GM12878 (cell line): ENCODE measurements around the gene CACNA2D4. TPM values are rescaled to one million over a fixed set of nuclear protein-coding genes. Genes with fewer than 3 reads are reported as not detected.

Experiments
- ATAC-seq: fragments of 200-7000 bp; cut with Tn5 transposase; 3 replicates; pipeline ENCODE4 v1.9.1; 2020; ENCODE audit warnings: mild to moderate bottlenecking, moderate library complexity
- BruUV-seq: library from RNA; stranded (reverse); fragments of 400-500 nt; replicated peaks from 2 replicates; lab custom pipeline; 2021; lab: Mats Ljungman, UMichigan
- CTCF ChIA-PET: fragments of 300-600 bp; sonication (Branson Sonifier 250); formaldehyde crosslinking; extraction: SDS; loops from one replicate; lab custom pipeline; 2021; ENCODE audit warnings: inconsistent platforms; lab: Yijun Ruan, JAX
- POLR2A ChIA-PET: fragments of 350-600 bp; formaldehyde crosslinking; extraction: SDS; loops from one replicate; lab custom pipeline; 2021; ENCODE audit warnings: inconsistent platforms; lab: Charles Lee
- RAD21 ChIA-PET: fragments of 300-600 bp; sonication (Branson Sonifier 250); formaldehyde crosslinking; loops from one replicate; lab custom pipeline; 2023; ENCODE audit warnings: antibody characterized with exemption; ENCODE audit not compliant: unreplicated experiment; lab: Charles Lee
- SMC1A ChIA-PET: fragments of 300-600 bp; sonication (Branson Sonifier 250); formaldehyde crosslinking; loops from one replicate; lab custom pipeline; 2023; ENCODE audit not compliant: unreplicated experiment, uncharacterized antibody; lab: Charles Lee
- DNase-seq: peaks from one replicate; pipeline ENCODE4 v3.0.0-alpha.2; 2011; ENCODE audit warnings: low read depth, low spot score
- FAIRE-seq: peaks from 3 replicates; lab custom pipeline; 2011; peaks lifted over from hg19 to GRCh38; lab: Jason Lieb, UNC
- H2AFZ ChIP-seq: 2 replicates; pipeline ENCODE4 v1.6.0; 2011; ENCODE audit warnings: low read depth, low read length, control low read depth; ENCODE audit not compliant: control insufficient read depth
- H3K27ac ChIP-seq: 2 replicates; pipeline ENCODE4 v1.5.1; 2011; ENCODE audit warnings: control low read depth; ENCODE audit not compliant: control insufficient read depth, insufficient read depth
- H3K27me3 ChIP-seq, 2 experiments: replicated peaks in 1 of 2; 2 replicates each; pipeline versions ENCODE4 v1.6.0 to v1.6.1; 2011; ENCODE audit warnings: low read length in 1 of 2; ENCODE audit not compliant: control insufficient read depth in 2 of 2, insufficient read depth in 2 of 2
- H3K36me3 ChIP-seq, 2 experiments: 2 replicates each; pipeline ENCODE4 v1.5.1; 2011; ENCODE audit warnings: low read length in 1 of 2; ENCODE audit not compliant: control insufficient read depth in 2 of 2, insufficient read depth in 2 of 2
- H3K4me1 ChIP-seq: 2 replicates; pipeline ENCODE4 v1.6.1; 2011; ENCODE audit warnings: mild to moderate bottlenecking, low read length, moderate library complexity, mixed read lengths; ENCODE audit not compliant: control insufficient read depth, insufficient read depth
- H3K4me2 ChIP-seq: 2 replicates; pipeline ENCODE4 v1.6.0; 2011; ENCODE audit warnings: control low read depth; ENCODE audit not compliant: control insufficient read depth, insufficient read depth
- H3K4me3 ChIP-seq: fragments of 200-600 bp; sonication (generic); 2 replicates; pipeline ENCODE4 v1.5.1; 2016
- H3K79me2 ChIP-seq: 2 replicates; pipeline ENCODE4 v1.6.0; 2011; ENCODE audit warnings: low read length; ENCODE audit not compliant: control insufficient read depth, insufficient read depth
- H3K9ac ChIP-seq: 2 replicates; pipeline ENCODE4 v1.8.0; 2011; ENCODE audit warnings: low read length, control low read depth, mixed read lengths; ENCODE audit not compliant: control insufficient read depth, insufficient read depth
- H3K9me3 ChIP-seq: replicated peaks from 3 replicates; pipeline ENCODE4 v1.5.1; 2011; ENCODE audit warnings: mild to moderate bottlenecking, low read length; ENCODE audit not compliant: control insufficient read depth, insufficient read depth
- H4K20me1 ChIP-seq: 2 replicates; pipeline ENCODE4 v1.6.0; 2011; ENCODE audit not compliant: control insufficient read depth, insufficient read depth
- ATF2 ChIP-seq: IDR thresholded peaks from 2 replicates; pipeline ENCODE4 v1.6.1; 2012; ENCODE audit warnings: low read length, inconsistent platforms
- BCL11A ChIP-seq: IDR thresholded peaks from 2 replicates; pipeline ENCODE4 v1.6.1; 2011; ENCODE audit warnings: low read depth, low read length
- CEBPB ChIP-seq, 2 experiments: fragments of 150-350 bp in 1 of 2; IDR thresholded peaks; 2 replicates each; pipeline ENCODE4 v1.6.1; 2012 to 2014; ENCODE audit warnings: low read depth in 2 of 2, low read length in 2 of 2, borderline replicate concordance in 1 of 2, inconsistent platforms in 1 of 2
- EED ChIP-seq: sonication (generic); IDR thresholded peaks from 2 replicates; pipeline ENCODE4 v1.6.1; 2016; ENCODE audit warnings: antibody characterized with exemption, low read depth
- FOS ChIP-seq: IDR thresholded peaks from 3 replicates; pipeline ENCODE4 v1.6.1; 2011; ENCODE audit warnings: borderline replicate concordance; ENCODE audit not compliant: insufficient read length; ENCODE audit errors: extremely low read depth
- FOXK2 ChIP-seq: fragments of 450-650 bp; IDR thresholded peaks from 2 replicates; pipeline ENCODE4 v1.6.1; 2017; ENCODE audit warnings: mild to moderate bottlenecking, moderate library complexity
- FOXM1 ChIP-seq: IDR thresholded peaks from 2 replicates; pipeline ENCODE4 v1.6.1; 2012; ENCODE audit warnings: low read depth, mild to moderate bottlenecking, inconsistent platforms, low read length, moderate library complexity
- IRF4 ChIP-seq: IDR thresholded peaks from 2 replicates; pipeline ENCODE4 v1.6.1; 2011; ENCODE audit warnings: low read depth, low read length
- JUND ChIP-seq: IDR thresholded peaks from 2 replicates; pipeline ENCODE4 v1.6.1; 2012; ENCODE audit warnings: low read depth, mild to moderate bottlenecking, low read length, improper control_type of control experiment, moderate library complexity
- KLF5 ChIP-seq: fragments of 450-650 bp; IDR thresholded peaks from 2 replicates; pipeline ENCODE4 v1.6.1; 2014; ENCODE audit warnings: mild to moderate bottlenecking; ENCODE audit not compliant: partially characterized antibody
- MYB ChIP-seq: fragments of 150-350 bp; IDR thresholded peaks from 2 replicates; pipeline ENCODE4 v1.6.1; 2014; ENCODE audit warnings: mild to moderate bottlenecking, low read depth, low read length, borderline replicate concordance
- SIN3A ChIP-seq: IDR thresholded peaks from 2 replicates; pipeline ENCODE4 v1.6.1; 2012; ENCODE audit warnings: low read depth, low read length, improper control_type of control experiment
- SMAD1 ChIP-seq: fragments of 450-650 bp; IDR thresholded peaks from 2 replicates; pipeline ENCODE4 v1.6.1; 2018; ENCODE audit warnings: mild to moderate bottlenecking, low read depth; ENCODE audit not compliant: partially characterized antibody
- SMAD5 ChIP-seq: IDR thresholded peaks from 2 replicates; pipeline ENCODE4 v1.6.1; 2016; ENCODE audit warnings: antibody characterized with exemption, low read depth
- ZNF207 ChIP-seq: fragments of 450-650 bp; IDR thresholded peaks from 2 replicates; pipeline ENCODE4 v1.6.1; 2014; ENCODE audit warnings: antibody characterized with exemption, mild to moderate bottlenecking, borderline replicate concordance
- ZNF217 ChIP-seq: fragments of 450-650 bp; IDR thresholded peaks from 2 replicates; pipeline ENCODE4 v1.6.1; 2017; ENCODE audit warnings: antibody characterized with exemption, mild to moderate bottlenecking
- ZZZ3 ChIP-seq: IDR thresholded peaks from 2 replicates; pipeline ENCODE4 v1.6.1; 2011; ENCODE audit warnings: low read depth; ENCODE audit not compliant: control insufficient read depth, insufficient read length
- WGBS: methylation state at CpG from one replicate; pipeline ENCODE4 v1.1.6; 2016; ENCODE audit warnings: low lambda C conversion rate; ENCODE audit not compliant: insufficient replicate concordance, insufficient coverage; ENCODE audit errors: missing lambda C conversion rate; 5-methylcytosine and 5-hydroxymethylcytosine counted together
- in situ Hi-C: fragments of 300-500 bp; cut with MboI; formaldehyde crosslinking; loops from 9 replicates; pipeline ENCODE4 v1.14.3; 2018; ENCODE audit warnings: mixed read lengths
- intact Hi-C: fragments of 100-400 bp; cut with micrococcal nuclease; formaldehyde crosslinking; loops from one replicate; pipeline ENCODE4 v1.14.2; 2022; ENCODE audit not compliant: unreplicated experiment
- polyA plus RNA-seq, 11 experiments: library from polyadenylated mRNA; depleted of rRNA in 4 of 11; unstranded in 6 of 11; stranded (reverse) in 5 of 11; fragments of >200 nt; fragmentation: Nextera tagmentation in 4 of 11; fragmentation: Illumina TruSeq in 1 of 11; extraction: Ambion mirVana in 4 of 11; extraction: Trizol in 1 of 11; gene quantifications; 1 replicate in 1 of 11; 2 replicates in 10 of 11; pipeline versions ENCODE4 v1.2.1 to v1.2.3, GENCODE V29; 2011 to 2016; ENCODE audit warnings: inconsistent platforms in 2 of 11, missing spikeins in 2 of 11, low read depth in 1 of 11
- total RNA-seq, 4 experiments: library from RNA; depleted of rRNA in 3 of 4; stranded (reverse); fragments of >200 nt in 3 of 4; fragmentation: Illumina TruSeq in 1 of 4; extraction: Trizol in 1 of 4; gene quantifications; 2 replicates each; pipeline versions ENCODE4 v1.2.1 to v1.2.3, GENCODE V29; 2013 to 2021
- TF ChIP-seq, protein P1 (sequence below): IDR thresholded peaks from 2 replicates; pipeline ENCODE4 v1.6.1; 2011; ENCODE audit warnings: borderline replicate concordance, low read depth, mild to moderate bottlenecking, moderate library complexity, mixed read lengths, low read length; ENCODE audit not compliant: insufficient read depth; ENCODE audit errors: extremely low read length

The CACNA2D4 gene
- total and polyA plus RNA-seq, 10 of the 15 experiments (the other 5 are each of a cell fraction or from before 2014, with no cell fraction given): 0.03 to 1.0 (median 0.65) TPM

DNA sequence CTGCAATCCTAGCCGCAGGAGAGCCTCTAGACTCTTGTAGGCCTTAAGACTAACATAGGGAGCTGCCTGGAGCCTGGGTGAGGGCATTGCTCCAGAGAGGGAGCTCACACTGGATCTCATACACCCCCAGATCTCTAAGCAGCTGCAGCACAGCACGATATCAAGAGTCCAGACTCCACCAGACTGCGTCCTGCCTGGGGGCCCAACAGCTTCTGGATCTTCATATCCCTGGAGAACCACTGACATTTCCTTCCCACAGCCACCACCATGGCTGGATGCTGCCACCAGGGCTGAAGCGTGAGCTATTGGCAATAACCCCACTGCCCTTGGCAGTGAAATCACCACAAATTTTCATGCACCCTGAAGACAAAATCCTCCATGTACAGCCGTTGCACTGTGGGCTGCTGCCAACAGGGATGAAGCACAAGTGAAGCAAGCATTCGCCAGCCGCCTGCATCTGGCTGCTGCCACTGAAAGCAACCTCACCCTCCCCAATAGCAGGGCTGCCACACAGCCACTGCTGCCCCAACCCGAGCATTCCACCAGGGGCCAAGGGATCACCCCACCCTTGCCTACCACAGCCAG is 28.2 kb downstream of the CACNA2D4 start:
- H3K27me3 ChIP-seq: no peaks in the 10 kb centered on the region
- CTCF ChIA-PET: no interaction called here
- H3K4me2 ChIP-seq: no peak overlapping the region
- H3K27ac ChIP-seq: no peak overlapping the region
- POLR2A ChIA-PET: no interaction called here
- DNase-seq (no peak), ATAC-seq (no peak)
- WGBS: 29% methylated on average over 8 of the region's 8 CpGs
- intact Hi-C loops (no loop called here), in situ Hi-C loops (no loop called here)
- SMC1A ChIA-PET: no interaction called here
- no peaks in the 10 kb centered on the region for H3K79me2 ChIP-seq
- no peaks in the 10 kb centered on the region; the same call in 1 of the 3 replicates for H3K9me3 ChIP-seq
- RAD21 ChIA-PET: no interaction called here
- no peak overlapping the region for H3K4me3 ChIP-seq
- H3K36me3 ChIP-seq: no peaks in the 10 kb centered on the region
- TF ChIP-seq ZNF217 (no peak), JUND (no peak), IRF4 (no peak), FOXK2 (no peak), SIN3A (no peak)
- TF ChIP-seq, all 136 proteins: peak for 0
- no peak overlapping the region for H2AFZ ChIP-seq
- no TSS peak for BruUV-seq
- H3K4me1 ChIP-seq: no peaks in the 10 kb centered on the region
- no peak overlapping the region for H3K9ac ChIP-seq
- H4K20me1 ChIP-seq: no peaks in the 10 kb centered on the region
- FAIRE-seq: no peak

- SMC1A ChIA-PET: no interaction called here
- in situ Hi-C loops (no loop called here), intact Hi-C loops (no loop called here)
- CTCF ChIA-PET: no interaction called here
- Histone ChIP-seq H4K20me1 (no peaks in the 10 kb centered on the region), H3K27me3 (no peaks in the 10 kb centered on the region), H3K4me2 (no peak overlapping the region), H2AFZ (no peak overlapping the region), H3K4me3 (no peak overlapping the region), H3K9ac (no peak overlapping the region), H3K27ac (no peak overlapping the region), H3K9me3 (no peaks in the 10 kb centered on the region; the same call in 1 of the 3 replicates), H3K4me1 (no peaks in the 10 kb centered on the region), H3K79me2 (no peaks in the 10 kb centered on the region), H3K36me3 (no peaks in the 10 kb centered on the region)
- DNase-seq: no peak
- TF ChIP-seq FOS (no peak), EED (no peak), MYB (no peak), ATF2 (no peak), KLF5 (no peak), CEBPB (IDR thresholded peaks at IDR 0.05; ENCODE audit: borderline replicate concordance in 1 of 2, low read depth in 2 of 2, low read length in 2 of 2) (no peak), ZZZ3 (no peak), BCL11A (no peak), FOXM1 (no peak), SMAD1 (no peak), SMAD5 (no peak), ZNF207 (no peak)
- TF ChIP-seq, protein P1, sequence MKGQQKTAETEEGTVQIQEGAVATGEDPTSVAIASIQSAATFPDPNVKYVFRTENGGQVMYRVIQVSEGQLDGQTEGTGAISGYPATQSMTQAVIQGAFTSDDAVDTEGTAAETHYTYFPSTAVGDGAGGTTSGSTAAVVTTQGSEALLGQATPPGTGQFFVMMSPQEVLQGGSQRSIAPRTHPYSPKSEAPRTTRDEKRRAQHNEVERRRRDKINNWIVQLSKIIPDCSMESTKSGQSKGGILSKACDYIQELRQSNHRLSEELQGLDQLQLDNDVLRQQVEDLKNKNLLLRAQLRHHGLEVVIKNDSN: no peak
- no peak for FAIRE-seq
- 56% methylated on average over 3 of the region's 3 CpGs for WGBS
- RAD21 ChIA-PET: no interaction called here
- no peak for ATAC-seq
- BruUV-seq: no TSS peak
- POLR2A ChIA-PET: no interaction called here
Observed at GRCh38 chr12:1888923-1889322, 29.5 kb downstream of the CACNA2D4 start.
